HEK293T (cell line): Measurements from ENCODE around the gene COLEC11.

Source experiments
- BHLHE40 ChIP-seq: fragments of 450-650 bp; IDR thresholded peaks from 2 replicates; pipeline ENCODE4 v1.6.1; 2016; ENCODE audit warnings: mild to moderate bottlenecking, moderate library complexity, borderline replicate concordance
- FOXA1 ChIP-seq: fragments of 450-650 bp; IDR thresholded peaks from 2 replicates; pipeline ENCODE4 v1.6.1; 2016; ENCODE audit warnings: mild to moderate bottlenecking
- FOXK2 ChIP-seq: fragments of 450-650 bp; IDR thresholded peaks from 2 replicates; pipeline ENCODE4 v1.6.1; 2016; ENCODE audit warnings: mild to moderate bottlenecking
- FOXM1 ChIP-seq: fragments of 450-650 bp; IDR thresholded peaks from 2 replicates; pipeline ENCODE4 v1.6.1; 2017; ENCODE audit warnings: mild to moderate bottlenecking, borderline replicate concordance
- HDGF ChIP-seq: fragments of 450-650 bp; IDR thresholded peaks from 2 replicates; pipeline ENCODE4 v1.6.1; 2017; ENCODE audit warnings: antibody characterized with exemption, borderline replicate concordance
- L3MBTL2 ChIP-seq: fragments of 450-650 bp; conservative IDR thresholded peaks from 2 replicates; pipeline ENCODE4 v1.6.1; 2016; ENCODE audit warnings: mild to moderate bottlenecking
- PKNOX1 ChIP-seq: fragments of 450-650 bp; IDR thresholded peaks from 2 replicates; pipeline ENCODE4 v1.6.1; 2016
- SP1 ChIP-seq: fragments of 450-650 bp; IDR thresholded peaks from 2 replicates; pipeline ENCODE4 v1.6.1; 2017
- SUZ12 ChIP-seq: fragments of 450-650 bp; IDR thresholded peaks from 2 replicates; pipeline ENCODE4 v1.6.1; 2016; ENCODE audit warnings: mild to moderate bottlenecking
- TARDBP ChIP-seq: fragments of 450-650 bp; IDR thresholded peaks from 2 replicates; pipeline ENCODE4 v1.6.1; 2016
- ZNF384 ChIP-seq: fragments of 450-650 bp; IDR thresholded peaks from 2 replicates; pipeline ENCODE4 v1.6.1; 2016

DNA sequence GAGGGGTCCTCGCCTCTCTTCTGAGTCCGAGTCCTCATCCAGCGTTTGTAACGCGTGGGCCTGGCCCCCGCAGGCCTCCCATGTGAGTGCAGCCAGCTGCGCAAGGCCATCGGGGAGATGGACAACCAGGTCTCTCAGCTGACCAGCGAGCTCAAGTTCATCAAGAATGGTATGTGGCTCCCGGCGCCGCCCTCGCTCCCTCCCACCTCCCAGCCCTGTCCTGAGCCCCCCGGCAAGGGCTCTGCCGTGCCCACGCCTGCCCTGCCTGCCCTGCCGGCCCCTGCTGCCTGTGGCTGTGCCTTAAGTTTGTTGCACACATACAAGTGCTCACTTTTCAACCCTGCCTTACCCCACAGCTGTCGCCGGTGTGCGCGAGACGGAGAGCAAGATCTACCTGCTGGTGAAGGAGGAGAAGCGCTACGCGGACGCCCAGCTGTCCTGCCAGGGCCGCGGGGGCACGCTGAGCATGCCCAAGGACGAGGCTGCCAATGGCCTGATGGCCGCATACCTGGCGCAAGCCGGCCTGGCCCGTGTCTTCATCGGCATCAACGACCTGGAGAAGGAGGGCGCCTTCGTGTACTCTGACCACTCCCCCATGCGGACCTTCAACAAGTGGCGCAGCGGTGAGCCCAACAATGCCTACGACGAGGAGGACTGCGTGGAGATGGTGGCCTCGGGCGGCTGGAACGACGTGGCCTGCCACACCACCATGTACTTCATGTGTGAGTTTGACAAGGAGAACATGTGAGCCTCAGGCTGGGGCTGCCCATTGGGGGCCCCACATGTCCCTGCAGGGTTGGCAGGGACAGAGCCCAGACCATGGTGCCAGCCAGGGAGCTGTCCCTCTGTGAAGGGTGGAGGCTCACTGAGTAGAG, 48.7 kb downstream of the COLEC11 start:
- TF ChIP-seq SP1: no peak
- no peak for TF ChIP-seq TARDBP
- TF ChIP-seq FOXK2: no peak
- no peak for TF ChIP-seq PKNOX1
- TF ChIP-seq FOXA1: no peak
- TF ChIP-seq ZNF384: no peak
- no peak for TF ChIP-seq BHLHE40
- TF ChIP-seq HDGF: no peak
- no peak for TF ChIP-seq SUZ12
- TF ChIP-seq L3MBTL2: no peak
- TF ChIP-seq FOXM1: no peak
